Nephron progenitor cell (in vitro differentiated cells): ENCODE results near the gene PRKAG3.

Experiments used
- DNase-seq: peaks from one replicate; pipeline ENCODE4 v3.0.0; 2021
- H3K27ac Mint-ChIP-seq: 2 replicates; pipeline ENCODE4 v1.8.0; 2021; ENCODE audit warnings: mild to moderate bottlenecking, moderate library complexity, mixed read lengths
- H3K27me3 Mint-ChIP-seq: 2 replicates; pipeline ENCODE4 v1.8.0; 2021; ENCODE audit warnings: mild to moderate bottlenecking, low read depth, mixed read lengths; ENCODE audit not compliant: poor library complexity
- H3K36me3 Mint-ChIP-seq: 2 replicates; pipeline ENCODE4 v1.8.0; 2021; ENCODE audit warnings: low read depth, mixed read lengths
- H3K4me1 Mint-ChIP-seq: 2 replicates; pipeline ENCODE4 v1.8.0; 2021; ENCODE audit warnings: mixed read lengths
- H3K4me3 Mint-ChIP-seq: 2 replicates; pipeline ENCODE4 v1.8.0; 2021; ENCODE audit warnings: mild to moderate bottlenecking, moderate library complexity, mixed read lengths
- H3K9me3 Mint-ChIP-seq: 2 replicates; pipeline ENCODE4 v1.8.0; 2021; ENCODE audit warnings: mild to moderate bottlenecking, moderate library complexity, mixed read lengths
- TF ChIP-seq, protein P1 (sequence below): fragments of 200-600 bp; sonication (generic); IDR thresholded peaks from 2 replicates; pipeline ENCODE4 v1.5.0; 2021; ENCODE audit warnings: antibody characterized with exemption

Gene PRKAG3

DNA sequence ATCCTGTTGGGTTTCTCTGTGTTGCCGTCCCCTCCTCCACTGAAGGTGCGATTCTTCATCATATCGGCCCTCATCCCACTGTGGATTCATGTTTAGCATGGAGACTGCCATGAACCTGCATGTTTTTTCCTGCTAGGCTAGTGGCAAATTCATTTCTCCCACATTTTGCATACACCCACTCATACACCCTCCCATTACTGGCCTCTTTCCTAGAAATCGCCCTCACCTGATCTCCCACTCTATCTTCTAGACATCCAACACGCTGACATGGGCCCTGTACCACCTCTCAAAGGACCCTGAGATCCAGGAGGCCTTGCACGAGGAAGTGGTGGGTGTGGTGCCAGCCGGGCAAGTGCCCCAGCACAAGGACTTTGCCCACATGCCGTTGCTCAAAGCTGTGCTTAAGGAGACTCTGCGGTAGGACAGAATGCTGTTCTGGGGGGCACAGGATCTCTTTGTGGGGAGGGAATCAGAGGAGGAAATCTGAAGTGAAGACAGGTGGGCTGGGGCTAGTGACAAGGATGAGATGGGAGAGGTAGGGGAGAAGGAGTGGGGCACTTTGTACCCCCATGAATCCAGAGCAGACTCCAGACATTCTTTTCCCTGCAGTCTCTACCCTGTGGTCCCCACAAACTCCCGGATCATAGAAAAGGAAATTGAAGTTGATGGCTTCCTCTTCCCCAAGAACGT lies 17.7 kb downstream of the PRKAG3 start:
- no peak for DNase-seq
- peaks cover 9% of the 10 kb centered on the region for H3K36me3 Mint-ChIP-seq

DNA sequence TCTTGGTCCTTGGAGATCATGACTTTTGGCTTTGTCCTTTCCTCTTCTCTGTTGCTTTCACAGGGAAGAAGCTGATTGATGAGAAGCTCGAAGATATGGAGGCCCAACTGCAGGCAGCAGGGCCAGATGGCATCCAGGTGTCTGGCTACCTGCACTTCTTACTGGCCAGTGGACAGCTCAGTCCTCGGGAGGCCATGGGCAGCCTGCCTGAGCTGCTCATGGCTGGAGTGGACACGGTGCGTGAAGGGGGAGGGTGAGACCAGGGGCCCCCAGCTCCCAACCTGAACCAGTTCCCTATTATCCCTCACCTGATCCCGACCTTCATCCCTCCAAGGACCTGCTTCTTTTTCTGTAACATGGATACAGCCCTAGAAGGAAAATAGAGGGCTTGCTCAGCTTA lies 18.7 kb downstream of the PRKAG3 start:
- H3K9me3 Mint-ChIP-seq = no peaks in the 10 kb centered on the region
- peaks cover 7% of the 10 kb centered on the region for H3K4me1 Mint-ChIP-seq
- H3K27ac Mint-ChIP-seq = no peak overlapping the region
- H3K4me3 Mint-ChIP-seq = no peak overlapping the region
- DNase-seq = no peak
- H3K27me3 Mint-ChIP-seq = peaks cover 9% of the 10 kb centered on the region
- TF ChIP-seq, protein P1, sequence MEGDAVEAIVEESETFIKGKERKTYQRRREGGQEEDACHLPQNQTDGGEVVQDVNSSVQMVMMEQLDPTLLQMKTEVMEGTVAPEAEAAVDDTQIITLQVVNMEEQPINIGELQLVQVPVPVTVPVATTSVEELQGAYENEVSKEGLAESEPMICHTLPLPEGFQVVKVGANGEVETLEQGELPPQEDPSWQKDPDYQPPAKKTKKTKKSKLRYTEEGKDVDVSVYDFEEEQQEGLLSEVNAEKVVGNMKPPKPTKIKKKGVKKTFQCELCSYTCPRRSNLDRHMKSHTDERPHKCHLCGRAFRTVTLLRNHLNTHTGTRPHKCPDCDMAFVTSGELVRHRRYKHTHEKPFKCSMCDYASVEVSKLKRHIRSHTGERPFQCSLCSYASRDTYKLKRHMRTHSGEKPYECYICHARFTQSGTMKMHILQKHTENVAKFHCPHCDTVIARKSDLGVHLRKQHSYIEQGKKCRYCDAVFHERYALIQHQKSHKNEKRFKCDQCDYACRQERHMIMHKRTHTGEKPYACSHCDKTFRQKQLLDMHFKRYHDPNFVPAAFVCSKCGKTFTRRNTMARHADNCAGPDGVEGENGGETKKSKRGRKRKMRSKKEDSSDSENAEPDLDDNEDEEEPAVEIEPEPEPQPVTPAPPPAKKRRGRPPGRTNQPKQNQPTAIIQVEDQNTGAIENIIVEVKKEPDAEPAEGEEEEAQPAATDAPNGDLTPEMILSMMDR = no peak
- peaks cover 9% of the 10 kb centered on the region for H3K36me3 Mint-ChIP-seq

More for the DNA sequence above, 17.7 kb downstream of the PRKAG3 start:
- H3K4me3 Mint-ChIP-seq = no peak overlapping the region
- H3K9me3 Mint-ChIP-seq = no peaks in the 10 kb centered on the region
- H3K27me3 Mint-ChIP-seq = peaks cover 9% of the 10 kb centered on the region
- TF ChIP-seq, protein P1 = no peak
- H3K4me1 Mint-ChIP-seq = peaks cover 7% of the 10 kb centered on the region
- no peak overlapping the region for H3K27ac Mint-ChIP-seq

DNA sequence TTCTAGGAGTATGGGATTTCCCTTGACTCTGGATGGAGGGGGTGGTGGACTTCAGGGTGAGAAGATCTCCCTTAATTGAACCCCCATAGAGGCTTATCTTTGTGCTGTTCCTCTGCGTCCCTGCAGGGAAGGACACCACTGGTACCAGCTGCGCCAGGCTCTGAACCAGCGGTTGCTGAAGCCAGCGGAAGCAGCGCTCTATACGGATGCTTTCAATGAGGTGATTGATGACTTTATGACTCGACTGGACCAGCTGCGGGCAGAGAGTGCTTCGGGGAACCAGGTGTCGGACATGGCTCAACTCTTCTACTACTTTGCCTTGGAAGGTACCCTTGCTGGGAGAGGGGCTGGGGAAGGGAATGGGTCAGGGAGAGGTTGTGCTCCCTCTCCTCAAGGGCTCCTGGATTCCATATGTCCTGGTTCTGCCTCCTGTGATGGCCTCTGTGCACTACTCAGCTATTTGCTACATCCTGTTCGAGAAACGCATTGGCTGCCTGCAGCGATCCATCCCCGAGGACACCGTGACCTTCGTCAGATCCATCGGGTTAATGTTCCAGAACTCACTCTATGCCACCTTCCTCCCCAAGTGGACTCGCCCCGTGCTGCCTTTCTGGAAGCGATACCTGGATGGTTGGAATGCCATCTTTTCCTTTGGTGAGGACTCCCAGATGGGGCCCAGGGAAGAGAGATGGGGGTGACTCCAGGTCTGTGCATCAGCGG lies 19.3 kb downstream of the PRKAG3 start:
- Mint-ChIP-seq H3K9me3 (no peaks in the 10 kb centered on the region), H3K27ac (no peak overlapping the region), H3K4me3 (no peak overlapping the region), H3K36me3 (peaks cover 5% of the 10 kb centered on the region), H3K27me3 (peaks cover 9% of the 10 kb centered on the region), H3K4me1 (peaks cover 7% of the 10 kb centered on the region)
- no peak for DNase-seq
- TF ChIP-seq, protein P1 = no peak

DNA sequence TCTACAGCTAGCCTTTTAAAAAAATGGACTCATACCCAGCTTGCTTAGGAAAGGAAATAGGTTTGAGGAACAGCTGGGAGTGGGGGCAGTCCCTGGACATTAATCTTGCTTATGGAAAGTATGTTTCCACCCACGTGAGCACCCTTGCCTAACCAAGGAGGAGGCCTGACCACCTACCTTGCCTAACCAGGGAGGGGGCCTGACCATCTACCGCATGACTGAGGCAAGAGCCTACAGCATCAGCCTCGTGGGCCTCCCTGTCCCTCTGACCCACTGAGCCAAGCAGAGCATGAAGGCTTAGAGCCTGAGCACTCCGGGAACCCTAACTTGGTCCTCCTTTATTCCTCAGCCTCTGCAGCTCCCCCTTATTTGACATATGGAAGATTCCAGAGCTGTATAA lies 20.2 kb downstream of the PRKAG3 start:
- Mint-ChIP-seq H3K36me3 (peaks cover 5% of the 10 kb centered on the region), H3K4me3 (no peak overlapping the region), H3K4me1 (peaks cover 4% of the 10 kb centered on the region), H3K27ac (no peak overlapping the region), H3K9me3 (no peaks in the 10 kb centered on the region), H3K27me3 (peaks cover 5% of the 10 kb centered on the region)
- DNase-seq = no peak
- TF ChIP-seq, protein P1 = no peak

DNA sequence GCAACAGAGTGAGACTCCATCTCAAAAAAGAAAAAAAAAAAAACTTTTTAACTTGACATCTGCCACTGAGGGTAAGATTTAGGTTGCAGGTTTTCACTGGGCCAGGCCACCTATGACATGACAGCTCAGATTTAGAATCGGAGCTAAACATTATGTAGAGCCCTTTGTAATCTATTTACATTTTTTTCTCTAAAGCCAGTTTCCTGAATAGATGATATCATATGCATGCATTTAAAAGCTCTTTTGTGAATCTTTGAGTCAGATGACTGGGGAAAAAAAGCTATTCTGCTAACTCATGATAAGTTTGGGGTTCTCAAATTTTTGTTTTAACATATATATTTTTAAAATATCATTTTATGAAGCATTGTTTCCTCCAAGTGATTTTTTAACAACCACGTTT lies 21.3 kb downstream of the PRKAG3 start:
- H3K27me3 Mint-ChIP-seq = peaks cover 4% of the 10 kb centered on the region

More for the DNA sequence above, 21.3 kb downstream of the PRKAG3 start:
- Mint-ChIP-seq H3K4me1 (peaks cover 14% of the 10 kb centered on the region), H3K36me3 (peaks cover 7% of the 10 kb centered on the region), H3K4me3 (no peak overlapping the region), H3K27ac (no peak overlapping the region), H3K9me3 (peaks cover 2% of the 10 kb centered on the region)
- DNase-seq = no peak
- TF ChIP-seq, protein P1 = no peak
